IMR-90 (cell line): ENCODE data around the gene ANTXR2. TPM values are rescaled to one million over a fixed set of nuclear protein-coding genes. Genes with fewer than 3 reads are reported as not detected.
"Not testable (repeated sequence)": the region's sequence is repeated elsewhere in the genome, so short reads cannot be mapped to it uniquely, and the experiment has no call there.

ENCODE experiments used
- ATAC-seq: fragments of 200-7000 bp; cut with Tn5 transposase; 2 replicates; pipeline ENCODE4 v1.9.1; 2020; ENCODE audit warnings: low read depth, mild to moderate bottlenecking, moderate library complexity
- BruUV-seq: library from RNA; stranded (reverse); fragments of 400-500 nt; replicated peaks from 2 replicates; lab custom pipeline; 2021; lab: Mats Ljungman, UMichigan
- CTCF ChIA-PET: fragments of 300-600 bp; formaldehyde crosslinking; extraction: SDS; loops from one replicate; lab custom pipeline; 2021; ENCODE audit warnings: antibody characterized with exemption; lab: Yijun Ruan, JAX
- POLR2A ChIA-PET: fragments of 300-600 bp; sonication (Branson Sonifier 250); formaldehyde crosslinking; loops from one replicate; lab custom pipeline; 2022; ENCODE audit warnings: antibody characterized with exemption; ENCODE audit not compliant: unreplicated experiment; lab: Charles Lee
- DNase-seq: peaks from one replicate; pipeline ENCODE4 v3.0.0; 2013
- H2AFZ ChIP-seq: replicated peaks from 2 replicates; pipeline ENCODE3; 2013; ENCODE audit warnings: low read length, mild to moderate bottlenecking; ENCODE audit not compliant: poor library complexity
- H2AK5ac ChIP-seq: 2 replicates; pipeline ENCODE4 v1.6.1; 2013; ENCODE audit warnings: low read depth, low read length, inconsistent platforms
- H2AK9ac ChIP-seq: replicated peaks from 2 replicates; pipeline ENCODE3; 2013; ENCODE audit warnings: mild to moderate bottlenecking, low read depth, low read length, moderate library complexity; ENCODE audit not compliant: poor library complexity
- H2BK120ac ChIP-seq: 2 replicates; pipeline ENCODE4 v1.6.1; 2013; ENCODE audit warnings: low read depth, low read length, inconsistent platforms
- H2BK15ac ChIP-seq: 3 replicates; pipeline ENCODE4 v1.6.1; 2013; ENCODE audit warnings: low read depth, low read length, inconsistent platforms
- H2BK20ac ChIP-seq: 2 replicates; pipeline ENCODE4 v1.6.1; 2013; ENCODE audit warnings: low read depth, mild to moderate bottlenecking, inconsistent platforms, low read length, moderate library complexity
- H2BK5ac ChIP-seq: 2 replicates; pipeline ENCODE4 v1.6.1; 2013; ENCODE audit warnings: mild to moderate bottlenecking, low read depth, low read length, inconsistent platforms; ENCODE audit not compliant: poor library complexity, severe bottlenecking
- H3K14ac ChIP-seq: replicated peaks from 2 replicates; pipeline ENCODE4 v1.6.1; 2013; ENCODE audit warnings: low read depth, low read length, inconsistent platforms
- H3K18ac ChIP-seq: 2 replicates; pipeline ENCODE4 v1.6.1; 2013; ENCODE audit warnings: low read depth, low read length, control low read depth
- H3K23ac ChIP-seq: 2 replicates; pipeline ENCODE4 v1.6.1; 2013; ENCODE audit warnings: low read depth, low read length, inconsistent platforms
- H3K27ac ChIP-seq: 2 replicates; pipeline ENCODE4 v1.5.1; 2013; ENCODE audit warnings: mild to moderate bottlenecking, control low read depth, low read length; ENCODE audit not compliant: insufficient read depth
- H3K27me3 ChIP-seq: 2 replicates; pipeline ENCODE4 v1.6.1; 2013; ENCODE audit warnings: low read length; ENCODE audit not compliant: control insufficient read depth, insufficient read depth
- H3K36me3 ChIP-seq: 2 replicates; pipeline ENCODE4 v1.6.1; 2013; ENCODE audit warnings: low read length, mixed read lengths; ENCODE audit not compliant: control insufficient read depth, insufficient read depth
- H3K4ac ChIP-seq: 2 replicates; pipeline ENCODE4 v1.6.1; 2013; ENCODE audit warnings: low read depth, low read length, inconsistent platforms
- H3K4me1 ChIP-seq: 2 replicates; pipeline ENCODE4 v1.6.1; 2013; ENCODE audit warnings: low read length, mixed read lengths; ENCODE audit not compliant: control insufficient read depth, insufficient read depth
- H3K4me2 ChIP-seq: 2 replicates; pipeline ENCODE4 v1.6.1; 2013; ENCODE audit warnings: low read depth, mild to moderate bottlenecking, control low read depth, low read length, moderate library complexity
- H3K4me3 ChIP-seq: 2 replicates; pipeline ENCODE4 v1.5.1; 2013; ENCODE audit warnings: low read depth, mild to moderate bottlenecking, control low read depth, low read length, moderate library complexity; ENCODE audit not compliant: insufficient read depth
- H3K56ac ChIP-seq: 2 replicates; pipeline ENCODE4 v1.6.1; 2013; ENCODE audit warnings: low read length, inconsistent platforms; ENCODE audit not compliant: insufficient read depth; ENCODE audit errors: extremely low read depth
- H3K79me1 ChIP-seq, 2 experiments: 2 replicates each; pipeline ENCODE4 v1.6.1; 2013; ENCODE audit warnings: low read length in 2 of 2, inconsistent platforms in 1 of 2, low read depth in 1 of 2
- H3K9ac ChIP-seq: 2 replicates; pipeline ENCODE4 v1.6.1; 2013; ENCODE audit warnings: low read depth, low read length, control low read depth
- H3K9me1 ChIP-seq: 2 replicates; pipeline ENCODE4 v1.6.1; 2013; ENCODE audit warnings: low read length, inconsistent platforms; ENCODE audit not compliant: insufficient read depth
- H3K9me3 ChIP-seq: 2 replicates; pipeline ENCODE4 v1.6.1; 2013; ENCODE audit warnings: low read length; ENCODE audit not compliant: control insufficient read depth, insufficient read depth
- H4K20me1 ChIP-seq: 2 replicates; pipeline ENCODE4 v1.6.1; 2013; ENCODE audit warnings: low read length, inconsistent platforms; ENCODE audit not compliant: insufficient read depth
- H4K5ac ChIP-seq: 2 replicates; pipeline ENCODE4 v1.6.1; 2013; ENCODE audit warnings: mild to moderate bottlenecking, low read depth, low read length, control low read depth
- H4K8ac ChIP-seq, 2 experiments: 2 replicates each; pipeline ENCODE4 v1.6.1; 2013; ENCODE audit warnings: low read depth in 2 of 2, low read length in 2 of 2, control low read depth in 1 of 2, inconsistent platforms in 1 of 2
- H4K91ac ChIP-seq: 2 replicates; pipeline ENCODE4 v1.6.1; 2013; ENCODE audit warnings: low read depth, low read length, inconsistent platforms; ENCODE audit not compliant: insufficient read depth
- BHLHE40 ChIP-seq: fragments of 150-350 bp; IDR thresholded peaks from 2 replicates; pipeline ENCODE4 v1.6.1; 2016; ENCODE audit warnings: mild to moderate bottlenecking, low read depth, low read length
- CHD1 ChIP-seq: IDR thresholded peaks from 2 replicates; pipeline ENCODE4 v1.6.1; 2012; ENCODE audit warnings: low read depth, low read length, improper control_type of control experiment
- CTCF ChIP-seq: conservative IDR thresholded peaks from 2 replicates; pipeline ENCODE4 v1.5.1; 2012; ENCODE audit warnings: mild to moderate bottlenecking, low read depth, low read length, improper control_type of control experiment
- FOS ChIP-seq: fragments of 150-350 bp; IDR thresholded peaks from 2 replicates; pipeline ENCODE4 v1.6.1; 2016; ENCODE audit warnings: low read depth, low read length
- MAFK ChIP-seq: IDR thresholded peaks from 2 replicates; pipeline ENCODE4 v1.6.1; 2012; ENCODE audit warnings: low read depth, low read length, improper control_type of control experiment
- SMC3 ChIP-seq: fragments of 150-350 bp; IDR thresholded peaks from 2 replicates; pipeline ENCODE4 v1.6.1; 2016; ENCODE audit warnings: low read depth, mild to moderate bottlenecking, antibody characterized with exemption, low read length, moderate library complexity
- WGBS, 2 experiments: methylation state at CpG; one replicate each; pipeline versions ENCODE4 v1.1.5 to v1.1.7; 2013; ENCODE audit warnings: missing lambda C conversion rate in 2 of 2; ENCODE audit not compliant: insufficient read length in 1 of 2; ENCODE audit errors: extremely low coverage in 2 of 2; 5-methylcytosine and 5-hydroxymethylcytosine counted together
- dilution Hi-C: fragments of 300-500 bp; cut with HindIII; formaldehyde crosslinking; loops from one replicate; pipeline ENCODE4 v1.14.3; 2018; ENCODE audit warnings: low sequenced_read_pairs; ENCODE audit not compliant: unreplicated experiment
- in situ Hi-C: fragments of 300-500 bp; cut with MboI; formaldehyde crosslinking; loops from 3 replicates; pipeline ENCODE4 v1.14.3; 2019; ENCODE audit warnings: low sequenced_read_pairs, inconsistent platforms, mixed read lengths
- intact Hi-C: fragments of 100-400 bp; cut with micrococcal nuclease; formaldehyde crosslinking; loops from 2 replicates; pipeline ENCODE4 v1.10.0; 2022
- polyA plus RNA-seq, 3 experiments: library from polyadenylated mRNA; depleted of rRNA; stranded (reverse); fragments of >200 nt; gene quantifications; 2 replicates each; pipeline ENCODE4 v1.2.3, GENCODE V29; 2012; ENCODE audit warnings: low replicate concordance in 1 of 3
- total RNA-seq: library from RNA; depleted of rRNA; stranded (reverse); fragments of >200 nt; gene quantifications from 2 replicates; pipeline ENCODE4 v1.2.3, GENCODE V29; 2012

ANTXR2 gene
- total and polyA plus RNA-seq, 2 of the 4 experiments (the other 2 are of a cell fraction) = 46.8 to 88.5 TPM

GRCh38 chr4:79893456-79893855 is 179.6 kb downstream of the ANTXR2 start:
- BruUV-seq = no TSS peak
- H3K56ac ChIP-seq = no peak overlapping the region
- no peak overlapping the region for H3K18ac ChIP-seq
- H4K8ac ChIP-seq = no peak overlapping the region
- H3K79me1 ChIP-seq = no peaks in the 10 kb centered on the region
- H2BK15ac ChIP-seq = no peak overlapping the region
- H2AK5ac ChIP-seq = no peak overlapping the region
- TF ChIP-seq MAFK (no peak), CTCF (no peak), FOS (no peak), CHD1 (no peak), SMC3 (no peak), BHLHE40 (no peak)
- H3K4me2 ChIP-seq = no peak overlapping the region
- no peak overlapping the region for H3K4ac ChIP-seq
- no peaks in the 10 kb centered on the region for H3K27me3 ChIP-seq
- H2AK9ac ChIP-seq = no peak overlapping the region
- no peak overlapping the region for H3K14ac ChIP-seq
- no peak overlapping the region for H3K9ac ChIP-seq
- H3K4me3 ChIP-seq = no peak overlapping the region
- no peaks in the 10 kb centered on the region for H3K9me1 ChIP-seq
- dilution Hi-C loops = no loop called here
- no peak overlapping the region for H4K5ac ChIP-seq
- H2BK120ac ChIP-seq = no peak overlapping the region
- no peaks in the 10 kb centered on the region for H4K20me1 ChIP-seq
- in situ Hi-C loops = no loop called here
- ATAC-seq (no peak), DNase-seq (no peak)
- H3K36me3 ChIP-seq = no peaks in the 10 kb centered on the region
- no peak overlapping the region for H2BK5ac ChIP-seq
- no peak overlapping the region for H4K91ac ChIP-seq
- ChIA-PET POLR2A (no interaction called here), CTCF (no interaction called here)
- H3K9me3 ChIP-seq = no peaks in the 10 kb centered on the region
- H2BK20ac ChIP-seq = no peak overlapping the region
- no peak overlapping the region for H2AFZ ChIP-seq
- H3K4me1 ChIP-seq = no peaks in the 10 kb centered on the region
- no peak overlapping the region for H3K27ac ChIP-seq
- intact Hi-C loops = no loop called here
- WGBS, 2 experiments = no CpG with 5 or more reads among the region's 2 CpGs
- no peak overlapping the region for H3K23ac ChIP-seq

GRCh38 chr4:79889026-79889425 is 184.0 kb downstream of the ANTXR2 start:
- H3K56ac ChIP-seq, H2AK9ac ChIP-seq, H3K4me1 ChIP-seq, H3K9me1 ChIP-seq, H4K20me1 ChIP-seq, H2BK120ac ChIP-seq, H3K9me3 ChIP-seq, H2BK5ac ChIP-seq, H3K14ac ChIP-seq, H3K27ac ChIP-seq, H3K23ac ChIP-seq, H4K91ac ChIP-seq, ATAC-seq, H2AFZ ChIP-seq, H2BK15ac ChIP-seq, H3K4me3 ChIP-seq, intact Hi-C loops, CTCF ChIA-PET, in situ Hi-C loops, H4K5ac ChIP-seq, H2AK5ac ChIP-seq, H3K27me3 ChIP-seq, POLR2A ChIA-PET, dilution Hi-C loops, H3K4me2 ChIP-seq, H3K9ac ChIP-seq, DNase-seq, BruUV-seq, H2BK20ac ChIP-seq, H3K79me1 ChIP-seq, H3K4ac ChIP-seq, H3K36me3 ChIP-seq, H4K8ac ChIP-seq, H3K18ac ChIP-seq: not testable (repeated sequence)
- WGBS, 2 experiments = no CpG with 5 or more reads among the region's 1 CpG
